Measurements from ENCODE around the gene DBH.

The DBH gene

GRCh38 chr9:133701981-133702797 lies 66.0 kb downstream of the DBH start:
- peak; percentile 48 to 57 (median 48) for DNase-seq (ENCODE audit: low read depth in 3 of 3)

GRCh38 chr9:133702798-133703590 lies 66.8 kb downstream of the DBH start:
- DNase-seq (ENCODE audit: low read depth in 3 of 3), result no peak

- DNase-seq (ENCODE audit: low read depth in 3 of 3), result no peak
Observed at GRCh38 chr9:133703591-133704399, 67.6 kb downstream of the DBH start.

GRCh38 chr9:133704711-133705181 lies 68.6 kb downstream of the DBH start:
- DNase-seq (ENCODE audit: low read depth in 3 of 3), result no peak

GRCh38 chr9:133705576-133705975 lies 69.4 kb downstream of the DBH start:
- DNase-seq (ENCODE audit: low read depth in 3 of 3), result no peak

GRCh38 chr9:133706307-133707050 lies 70.3 kb downstream of the DBH start:
- no peak for DNase-seq (ENCODE audit: low read depth in 3 of 3)

GRCh38 chr9:133707065-133707762 lies 71.1 kb downstream of the DBH start:
- no peak for DNase-seq (ENCODE audit: low read depth in 3 of 3)

GRCh38 chr9:133707763-133708245 lies 71.6 kb downstream of the DBH start:
- DNase-seq (ENCODE audit: low read depth in 3 of 3), result no peak

GRCh38 chr9:133708246-133709014 lies 72.3 kb downstream of the DBH start:
- no peak for DNase-seq (ENCODE audit: low read depth in 3 of 3)
